A172 (cell line): Measurements from ENCODE around the gene FMOD. TPM values are rescaled to one million over a fixed set of nuclear protein-coding genes. Genes with fewer than 3 reads are reported as not detected.

ENCODE experiments used
- DNase-seq: peaks from one replicate; pipeline ENCODE4 v3.0.0-alpha.2; 2015; ENCODE audit warnings: low spot score
- total RNA-seq: library from RNA; depleted of rRNA; stranded (reverse); fragments of >200 nt; shearing (Covaris generic); gene quantifications from 2 replicates; pipeline ENCODE4 v1.2.3, GENCODE V29; 2014

The FMOD gene
- total RNA-seq, 1 experiment from 2014 or later: not detected

DNA sequence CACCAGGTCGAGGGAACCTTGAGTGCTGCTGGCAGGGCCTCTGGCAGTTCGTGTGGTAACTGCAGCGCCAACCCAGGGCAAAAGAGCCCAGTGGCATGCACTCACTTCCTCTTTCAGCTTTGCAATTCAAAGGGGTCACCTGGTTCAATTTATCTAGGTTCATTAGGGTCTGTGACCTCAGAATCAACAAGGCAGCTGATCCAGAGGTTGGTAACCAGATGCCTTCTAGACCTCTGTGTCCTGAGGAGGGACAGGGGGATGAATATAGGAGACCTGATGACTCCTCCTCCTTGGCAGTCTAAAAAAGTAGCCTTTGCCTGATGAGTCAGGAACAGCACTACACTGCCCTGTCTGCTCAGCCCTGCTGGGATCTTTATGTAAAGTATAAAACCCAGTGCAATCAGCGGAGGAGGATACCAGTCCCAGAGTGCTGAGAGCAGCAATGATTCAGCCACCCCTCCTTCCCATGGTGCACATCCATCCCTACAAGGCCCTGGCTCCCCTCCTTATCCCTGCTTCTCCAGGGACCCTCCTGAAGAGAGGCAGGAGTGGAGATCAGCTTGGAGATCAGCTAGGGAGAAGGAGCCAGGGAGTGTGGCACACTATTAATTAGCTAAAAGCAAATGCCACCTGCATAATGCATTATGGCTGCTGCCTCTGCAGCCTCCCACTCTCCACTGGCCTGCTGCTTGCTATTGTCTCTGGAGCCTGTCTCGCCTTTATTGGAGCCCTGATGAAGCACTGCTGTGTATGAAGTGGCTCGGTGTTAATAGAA lies 11.2 kb upstream of the FMOD start:
- peak; percentile 65 for DNase-seq

DNA sequence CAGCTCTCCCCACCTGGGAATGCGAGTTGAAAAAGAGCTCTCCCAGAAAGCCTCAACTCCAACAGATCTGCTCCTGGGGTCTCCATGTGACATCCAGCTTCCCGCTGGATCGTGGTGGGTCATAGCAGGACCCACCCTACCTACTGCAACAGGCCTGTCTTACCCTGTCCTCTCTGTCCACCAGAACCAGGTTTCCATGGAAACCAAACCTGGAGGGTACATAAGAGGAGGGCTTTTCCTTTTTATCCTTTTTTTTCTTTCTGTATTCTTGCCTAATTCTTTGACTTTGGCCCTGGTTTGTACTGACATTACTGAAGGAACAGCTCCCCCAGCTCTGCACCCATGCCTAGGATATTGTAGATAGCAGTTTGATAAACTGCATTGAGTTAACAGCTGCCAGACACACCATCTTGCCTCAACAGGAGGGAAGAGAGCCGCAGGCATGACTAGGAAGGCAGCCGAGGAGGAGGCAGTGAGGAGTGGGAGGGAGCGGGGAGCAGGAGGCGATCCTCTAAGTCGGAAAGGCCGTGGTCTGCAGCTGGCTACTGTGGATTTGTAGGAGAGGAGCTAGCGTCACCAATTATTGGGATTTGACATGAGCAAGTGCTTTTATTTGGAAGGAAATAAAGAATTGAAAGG lies 9.7 kb upstream of the FMOD start:
- DNase-seq: no peak

DNA sequence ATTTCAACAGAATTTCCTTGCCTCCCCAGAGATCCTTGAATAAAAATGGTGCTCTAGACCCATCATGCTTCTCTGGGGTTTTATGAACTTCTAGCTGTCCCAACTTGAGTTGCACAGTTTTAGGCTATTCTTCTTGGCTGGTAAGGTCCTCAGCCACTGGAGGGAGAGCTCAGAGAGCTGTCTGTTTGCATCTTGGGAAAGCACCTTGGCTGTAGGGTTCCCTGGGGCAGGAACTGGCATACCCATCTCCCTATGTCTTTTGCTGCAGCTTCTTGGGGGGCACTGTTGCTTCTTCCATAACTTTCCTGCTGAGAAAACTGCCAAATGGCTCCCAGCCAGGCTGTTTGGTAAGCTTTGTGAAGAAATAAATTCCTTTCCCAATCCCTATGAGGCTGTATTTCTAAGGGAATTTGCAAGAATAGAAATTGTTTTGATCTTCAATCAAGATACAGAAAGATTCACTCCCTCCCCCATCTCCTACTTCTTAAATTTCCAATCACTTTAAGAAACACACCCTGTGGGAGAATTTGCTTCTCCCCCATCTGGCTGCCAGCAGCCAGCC lies 8.2 kb upstream of the FMOD start:
- DNase-seq: no peak

DNA sequence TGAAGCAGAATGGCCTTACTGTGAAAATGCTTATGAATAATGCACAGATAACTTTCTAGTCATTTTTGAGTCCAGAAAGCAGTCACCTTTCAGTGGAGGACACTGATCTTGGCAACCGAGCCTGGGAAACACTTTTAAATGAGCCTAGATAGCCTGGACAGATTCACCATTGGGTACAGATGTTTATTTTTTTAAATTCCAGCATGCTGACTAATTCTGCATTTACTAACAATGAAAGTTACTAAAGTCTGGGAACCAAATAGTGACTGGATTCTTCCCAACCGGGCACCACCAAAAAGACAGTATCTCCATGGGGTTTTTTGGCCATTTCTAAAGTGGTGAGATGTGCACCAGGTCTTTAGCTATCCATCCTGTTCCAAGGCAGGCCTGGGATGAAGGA lies 3.3 kb upstream of the FMOD start:
- peak; percentile 88 for DNase-seq

DNA sequence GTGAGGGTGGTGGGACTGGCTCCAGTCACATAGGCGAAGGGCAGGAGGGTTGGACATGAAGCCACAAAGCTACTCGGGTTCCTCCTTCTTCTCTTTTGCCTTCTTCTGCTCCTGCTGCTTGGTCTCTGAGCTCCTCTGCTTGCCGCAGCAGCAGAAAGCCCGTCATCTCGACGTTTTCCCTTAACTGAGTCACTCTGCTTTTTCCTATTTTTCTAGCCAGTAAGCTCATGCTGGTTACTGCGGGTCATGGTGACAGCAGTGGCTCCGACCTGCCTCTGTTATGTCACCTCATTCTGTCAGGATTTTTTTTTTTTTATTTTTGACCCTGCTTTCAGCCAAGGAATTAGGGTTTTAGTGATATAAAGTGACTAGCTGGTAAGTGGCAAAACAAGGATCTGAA lies 2.6 kb upstream of the FMOD start:
- no peak for DNase-seq

DNA sequence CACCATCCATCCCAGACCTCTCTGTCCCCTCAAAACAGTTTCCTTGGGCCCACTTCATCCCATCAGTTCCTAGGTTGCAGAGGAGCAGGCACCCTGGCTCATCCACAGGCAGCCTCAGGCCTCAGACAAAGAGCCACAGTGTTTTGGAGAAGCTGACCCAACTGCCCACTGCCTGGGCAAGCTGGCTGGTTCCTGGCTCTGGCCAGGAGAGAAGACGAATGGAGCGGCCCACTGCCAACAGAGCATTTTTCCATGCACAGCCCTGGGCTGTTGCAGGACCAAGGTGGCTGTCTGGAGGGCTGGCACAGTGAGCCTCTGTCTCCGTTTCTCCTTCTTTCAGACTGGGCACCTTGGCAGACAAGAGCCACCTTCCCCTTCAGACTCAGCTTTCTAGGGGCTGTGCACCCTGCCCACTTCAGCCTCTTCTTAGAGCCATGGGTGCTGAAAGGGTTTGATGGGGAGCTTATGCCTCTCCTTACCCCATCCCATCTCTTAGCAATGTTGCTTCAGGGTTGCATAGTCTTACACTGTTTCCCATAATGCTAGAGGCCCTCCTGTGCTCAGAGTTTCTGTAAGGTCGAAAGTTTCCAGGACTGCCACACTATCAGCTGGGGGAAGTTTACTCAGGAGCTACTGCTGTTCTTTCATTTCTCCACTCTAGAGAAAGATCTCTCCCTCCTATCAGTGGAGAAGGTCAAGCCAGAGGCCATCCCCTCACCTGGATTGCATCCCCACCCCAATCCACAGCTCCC lies 973 bp downstream of the FMOD start:
- DNase-seq: no peak

DNA sequence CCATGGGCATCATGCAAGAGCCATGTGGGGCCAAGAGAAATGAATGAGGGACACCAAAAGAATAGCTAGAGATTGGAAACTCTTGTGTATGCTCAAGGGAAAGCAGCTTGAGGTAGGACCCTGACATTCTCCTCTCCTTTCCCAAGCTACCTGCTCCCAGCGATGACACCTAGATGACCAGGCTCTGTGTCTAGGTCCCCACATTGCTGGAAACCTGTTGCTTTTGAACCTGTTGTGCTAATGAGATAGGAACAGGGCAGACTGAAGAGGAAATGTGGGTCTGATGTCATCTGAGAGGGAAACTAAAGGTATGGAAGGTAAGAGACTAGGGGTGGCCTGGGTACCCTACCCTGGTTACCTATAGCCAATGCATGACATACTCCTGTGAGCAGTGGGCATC lies 1.8 kb downstream of the FMOD start:
- no peak for DNase-seq

DNA sequence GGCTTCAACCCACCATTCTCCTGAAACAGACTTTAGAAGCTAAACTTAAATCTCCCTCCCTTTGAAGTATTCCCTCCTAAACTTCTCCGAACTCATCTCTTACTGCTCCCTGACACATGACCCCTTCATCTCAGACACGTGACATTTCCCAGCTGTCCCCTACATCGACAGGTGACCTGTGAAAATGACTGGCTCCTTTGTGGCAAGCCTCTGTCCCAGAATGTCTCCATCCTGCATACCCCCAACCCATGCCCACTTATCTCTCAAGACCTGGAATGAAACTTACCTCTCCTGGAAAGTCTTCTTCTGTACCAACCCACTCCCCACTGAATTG lies 4.2 kb downstream of the FMOD start:
- DNase-seq: no peak

DNA sequence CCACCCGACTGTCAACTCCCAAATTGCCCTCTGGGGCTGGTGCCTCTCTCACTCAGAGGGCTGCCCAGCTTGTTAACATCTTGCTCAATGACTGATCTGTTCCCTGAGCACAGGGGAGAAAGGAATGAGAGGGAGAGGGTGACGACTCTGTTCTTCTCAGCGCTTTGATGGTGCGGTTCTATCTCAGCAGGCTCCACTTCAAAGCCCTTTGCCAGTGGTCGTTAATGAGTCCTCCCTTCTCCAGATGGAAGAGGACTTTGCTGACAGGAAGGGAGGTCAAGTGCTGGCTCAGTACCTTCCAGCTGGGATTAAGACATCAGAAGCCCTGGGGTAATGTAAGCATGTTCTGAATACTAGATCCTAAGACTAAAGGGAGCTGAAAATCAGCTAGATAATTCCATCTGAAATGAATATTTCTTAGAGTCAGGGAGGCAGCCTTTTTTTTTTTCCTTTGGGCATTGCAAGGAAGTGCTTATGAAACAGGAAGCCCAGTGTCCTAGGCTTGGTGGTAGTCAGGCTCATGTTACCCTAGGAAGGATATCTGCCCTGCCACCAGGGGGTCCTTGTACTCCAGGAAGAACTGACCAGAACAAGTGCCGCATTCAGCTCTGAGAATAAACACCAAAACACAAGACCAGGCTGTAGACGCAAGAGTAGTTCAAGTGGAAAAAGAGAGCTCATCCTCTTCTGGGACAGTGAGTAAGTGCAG lies 4.7 kb downstream of the FMOD start:
- DNase-seq: no peak

DNA sequence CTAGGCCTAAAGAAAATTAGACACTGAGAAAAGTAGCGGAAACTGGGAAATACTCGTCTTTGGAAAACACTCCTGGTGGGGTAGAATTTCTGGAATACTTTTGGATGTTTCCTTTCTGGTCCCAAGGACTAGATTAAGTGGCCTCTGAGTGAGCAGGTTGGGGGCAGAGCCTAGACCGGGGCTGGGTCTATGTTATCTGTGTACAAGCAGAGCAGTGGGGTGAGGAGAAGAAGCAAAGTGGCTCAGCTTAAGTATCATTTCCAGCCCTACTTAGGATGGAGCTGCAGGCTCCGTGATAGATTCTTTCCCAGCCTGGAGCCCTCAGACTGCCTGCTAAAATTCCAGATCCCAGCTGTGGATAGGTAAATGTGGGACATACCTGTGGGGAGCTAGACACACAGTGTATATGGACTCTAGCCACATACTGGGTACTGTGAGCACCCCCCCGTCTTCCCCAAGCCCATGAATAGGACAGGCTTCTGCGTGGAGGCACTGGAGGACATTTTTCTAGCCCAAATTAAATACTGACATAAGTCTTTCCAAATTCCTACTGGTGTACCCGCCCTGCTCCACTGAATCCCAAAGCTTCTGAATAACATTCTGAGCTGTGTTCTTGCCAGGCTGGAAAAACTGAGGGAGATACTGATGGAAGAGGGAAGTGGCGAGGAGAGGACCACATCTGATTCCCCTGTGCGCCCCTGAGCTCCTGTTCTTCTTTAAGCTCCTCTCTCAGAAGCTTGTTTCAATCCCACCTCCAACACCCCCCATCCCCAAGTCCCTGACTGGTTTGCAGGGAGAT lies 6.8 kb downstream of the FMOD start:
- no peak for DNase-seq

DNA sequence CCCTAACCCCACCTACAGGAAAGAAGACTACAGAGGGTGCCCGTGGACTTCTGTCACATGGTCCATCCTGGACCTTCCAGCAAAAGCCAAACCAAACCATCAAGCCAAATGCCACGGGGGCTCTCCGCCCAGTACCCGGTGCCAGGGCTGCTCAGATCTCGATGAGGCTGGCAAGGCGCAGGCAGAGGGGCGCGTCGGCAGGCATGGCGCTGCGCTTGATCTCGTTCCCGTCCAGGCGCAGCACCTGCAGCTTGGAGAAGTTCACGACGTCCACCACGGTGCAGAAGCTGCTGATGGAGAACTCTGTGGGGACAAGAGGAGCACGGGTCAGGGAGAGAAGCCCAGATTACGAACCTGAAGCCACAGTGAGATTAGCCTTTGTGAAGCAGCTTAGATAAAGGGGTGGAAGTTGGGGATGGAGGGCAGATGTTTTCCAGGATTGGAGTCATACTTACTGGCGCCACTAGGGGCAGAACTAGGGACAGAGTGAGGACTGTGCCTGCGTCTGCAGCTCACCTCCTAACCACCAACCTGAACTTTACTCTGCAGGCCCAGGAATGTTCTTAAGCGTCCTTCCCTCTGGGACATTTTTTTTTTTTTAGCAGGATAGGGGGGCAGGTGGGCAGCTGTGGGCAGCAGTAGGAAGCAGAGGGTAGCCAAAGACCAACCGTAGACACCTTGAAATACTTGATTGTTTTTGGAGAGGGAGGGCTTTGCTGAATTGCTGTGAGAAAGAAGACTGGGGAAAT lies 8.6 kb downstream of the FMOD start:
- peak; percentile 62 for DNase-seq

DNA sequence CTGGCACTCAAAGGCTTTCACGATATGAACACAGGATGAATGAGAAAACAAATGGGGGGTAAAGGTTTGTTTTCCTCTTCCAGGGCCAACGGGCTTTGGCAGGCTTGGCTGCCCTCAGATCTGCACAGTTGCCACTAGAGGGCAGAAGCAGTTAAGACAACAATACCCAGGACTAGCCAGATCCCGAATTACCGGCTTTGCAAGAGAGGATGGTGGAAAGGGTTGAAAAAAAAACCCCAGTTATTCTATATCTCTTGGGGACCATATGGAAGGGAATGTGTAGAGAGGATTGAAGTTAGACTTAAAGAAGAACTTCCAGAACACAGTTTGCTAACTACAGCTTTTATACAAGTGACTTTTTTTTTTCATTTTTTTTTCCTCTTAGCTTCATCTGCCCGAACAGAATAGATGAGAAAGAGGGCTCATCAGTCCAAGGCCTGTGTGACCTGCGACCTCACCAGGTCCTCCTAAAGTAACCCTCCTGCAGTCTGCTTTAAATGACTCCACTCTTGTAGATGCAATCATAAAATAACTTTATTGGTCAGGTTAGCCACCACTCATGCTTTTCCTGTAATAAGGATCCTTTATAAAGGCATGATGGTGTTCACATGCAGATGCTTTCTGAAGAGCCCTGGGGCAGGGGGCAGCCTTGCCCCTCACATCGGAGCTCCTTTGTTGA lies 10.7 kb downstream of the FMOD start:
- DNase-seq: peak; percentile 77

DNA sequence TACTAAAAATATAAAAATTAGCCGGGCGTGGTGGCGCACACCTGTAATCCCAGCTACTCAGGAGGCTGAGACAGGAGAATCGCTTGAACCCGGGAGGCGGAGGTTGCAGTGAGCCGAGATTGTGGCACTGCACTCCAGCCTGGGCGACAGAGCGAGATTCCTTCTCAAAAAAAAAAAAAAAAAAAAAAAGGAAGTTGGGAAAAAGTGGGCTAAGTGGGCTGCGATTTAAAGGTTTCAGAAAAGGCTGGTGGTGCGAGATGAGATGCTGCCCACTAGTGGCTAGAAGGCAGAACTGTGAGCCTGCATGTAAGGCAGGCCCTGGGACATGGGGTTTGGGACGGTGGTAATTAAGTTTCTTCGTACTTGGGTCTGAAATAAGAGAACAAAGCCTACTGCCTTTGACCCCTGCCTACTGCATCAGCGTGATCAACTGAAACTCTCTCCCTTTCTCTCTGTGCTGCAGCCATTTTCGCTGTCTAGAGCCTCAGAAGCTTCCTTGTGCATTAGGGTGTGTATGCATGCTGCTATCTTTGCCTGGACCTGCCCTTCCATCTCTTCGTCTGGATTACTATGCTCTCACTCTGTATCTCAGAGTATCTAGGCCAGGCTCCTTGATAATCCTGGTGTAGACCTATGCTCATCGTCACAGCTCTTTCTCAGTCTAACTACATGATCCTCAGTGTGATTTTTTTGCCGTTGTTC lies 12.4 kb downstream of the FMOD start:
- peak; percentile 53 for DNase-seq

DNA sequence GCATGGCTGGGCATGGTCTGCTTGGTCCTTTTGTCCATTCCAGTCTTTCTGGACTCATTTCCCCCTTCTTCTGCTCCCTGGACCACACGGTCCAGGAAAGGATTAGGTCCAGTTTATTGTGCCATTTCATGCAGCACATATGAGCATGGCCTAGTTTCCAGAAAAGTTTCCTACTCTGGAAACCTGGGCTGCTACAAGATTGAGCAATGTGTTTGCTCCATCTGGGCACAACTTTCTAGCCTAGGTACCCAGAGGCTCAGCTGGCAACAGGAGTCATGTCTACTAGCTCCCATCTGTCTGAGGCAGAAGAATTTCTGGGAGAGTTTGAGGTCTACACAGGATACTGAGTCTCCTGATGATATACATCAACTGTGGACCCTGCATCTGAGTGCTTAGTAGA lies 14.8 kb downstream of the FMOD start:
- DNase-seq: no peak

DNA sequence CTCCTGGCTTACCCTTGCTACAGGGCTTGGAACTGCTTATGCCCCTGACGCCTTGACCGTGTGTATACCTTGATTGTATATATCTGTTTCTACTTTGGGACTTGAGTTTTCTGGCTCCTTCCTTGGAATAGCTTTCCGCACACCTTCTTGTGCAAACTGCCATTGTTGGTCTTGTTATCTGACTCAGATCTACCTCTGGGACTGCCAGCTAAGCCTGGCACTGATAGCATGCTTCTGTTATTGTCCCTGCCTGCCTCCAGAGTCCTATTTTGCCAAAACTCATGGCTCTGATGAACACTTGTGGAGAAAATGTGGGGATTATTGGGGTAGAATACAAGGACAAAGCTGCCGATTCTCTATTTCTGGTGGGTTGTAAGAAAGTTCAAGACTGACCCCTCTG lies 15.4 kb downstream of the FMOD start:
- no peak for DNase-seq

DNA sequence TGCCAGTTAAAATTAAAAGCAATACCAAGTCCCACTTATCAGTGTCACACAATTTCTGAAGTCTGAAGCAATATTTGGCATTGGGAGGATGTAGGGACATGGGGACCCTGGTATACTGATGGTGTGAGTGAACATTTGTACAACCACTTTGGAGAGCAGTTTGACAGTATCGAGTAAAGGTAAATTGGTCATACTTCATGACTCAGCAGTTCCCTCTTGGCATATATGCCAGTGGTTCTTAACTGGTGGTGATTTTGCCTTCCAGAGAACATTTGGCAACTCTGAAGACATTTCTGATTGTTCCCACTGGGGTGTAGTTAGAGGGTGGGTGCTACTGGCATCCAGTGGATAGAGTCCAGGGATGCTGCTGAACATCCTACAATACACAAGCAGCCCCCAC lies 19.7 kb downstream of the FMOD start:
- no peak for DNase-seq

DNA sequence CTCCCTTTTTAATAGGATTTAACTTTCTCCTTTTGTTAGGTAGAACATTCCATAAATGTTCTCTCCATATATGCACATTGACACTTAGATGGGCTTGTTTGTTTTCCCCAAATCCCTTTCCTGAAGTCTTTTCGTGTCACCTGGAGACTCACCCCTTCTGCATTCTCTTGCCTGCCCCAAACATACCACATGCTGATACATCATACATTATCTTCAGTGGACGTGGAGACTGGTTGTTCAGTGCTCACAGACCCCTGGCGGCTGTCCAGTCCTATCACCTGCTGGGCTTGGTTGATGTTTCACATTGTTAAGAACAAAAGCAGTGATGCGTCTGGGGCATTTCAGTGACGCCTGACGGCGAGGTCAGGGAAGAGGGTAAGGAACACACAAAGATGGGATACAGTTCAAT lies 22.2 kb downstream of the FMOD start:
- DNase-seq: peak; percentile 34

DNA sequence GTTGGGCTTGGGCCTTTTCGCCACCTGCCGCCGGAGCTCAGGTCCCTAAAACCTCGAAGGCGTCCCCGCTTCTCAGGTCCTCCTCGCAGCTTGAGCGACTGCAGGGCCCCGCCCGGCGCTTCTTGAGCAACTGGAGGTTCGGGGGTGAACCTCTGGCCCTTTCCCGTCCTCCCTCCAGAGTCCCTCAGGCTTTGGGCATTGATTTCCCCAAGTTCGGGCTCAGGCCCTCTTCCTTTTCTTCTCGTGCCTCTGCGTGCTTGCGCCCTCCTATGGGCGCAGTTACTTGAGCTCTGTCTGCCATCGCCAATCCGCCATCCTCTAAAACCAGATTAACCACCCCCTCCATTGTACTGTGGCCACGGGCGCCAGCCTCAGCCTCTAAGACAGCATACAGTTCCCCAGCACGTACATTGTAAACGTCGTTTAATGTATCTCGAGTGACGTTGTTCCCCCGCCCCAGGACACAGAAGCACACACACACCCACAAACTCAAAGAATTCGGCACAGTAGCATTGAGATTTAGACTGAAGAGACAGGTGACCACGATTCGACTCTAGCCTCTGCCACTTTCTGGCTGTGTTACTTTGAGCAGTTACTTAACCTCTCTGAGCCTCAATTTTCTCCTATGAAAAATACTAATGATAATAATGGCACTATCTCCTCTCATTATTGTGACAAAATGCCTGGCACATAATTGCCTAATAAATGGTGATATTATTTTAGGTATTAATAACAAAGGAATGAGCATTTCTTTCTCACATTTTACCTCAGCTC lies 23.1 kb downstream of the FMOD start:
- peak; percentile 26 for DNase-seq
